HepG2 (cell line): Measurements from ENCODE around the gene CSTF2. TPM values are rescaled to one million over a fixed set of nuclear protein-coding genes. Genes with fewer than 3 reads are reported as not detected.
A peak's percentile ranks its signal among the peaks of the same experiment; 100 is the strongest.

Experiments
- ARID3A ChIP-seq: IDR thresholded peaks from 2 replicates; pipeline ENCODE4 v1.6.1; 2012; ENCODE audit warnings: low read depth, low read length, improper control_type of control experiment
- CSRNP2 ChIP-seq: sonication (generic); formaldehyde crosslinking; conservative IDR thresholded peaks from 2 replicates; pipeline ENCODE4 v1.8.0; 2022; ENCODE audit warnings: low read depth, missing genetic modification reagents
- HMGXB4 ChIP-seq, 2 experiments: sonication (generic) in 1 of 2; formaldehyde crosslinking in 1 of 2; IDR thresholded peaks; 2 replicates each; pipeline versions ENCODE4 v1.4.0 to v1.6.1; 2018 to 2020; ENCODE audit warnings: missing genetic modification reagents in 2 of 2, borderline replicate concordance in 1 of 2, low read depth in 1 of 2, mild to moderate bottlenecking in 1 of 2, missing biosample characterization in 1 of 2
- IRF9 ChIP-seq: sonication (generic); formaldehyde crosslinking; IDR thresholded peaks from 2 replicates; pipeline ENCODE4 v1.8.0; 2022; ENCODE audit warnings: missing genetic modification reagents, mild to moderate bottlenecking, borderline replicate concordance
- PRMT3 ChIP-seq: sonication (generic); formaldehyde crosslinking; IDR thresholded peaks from 2 replicates; pipeline ENCODE4 v1.8.1; 2022; ENCODE audit warnings: low read depth, mild to moderate bottlenecking, moderate library complexity, missing genetic modification reagents, borderline replicate concordance
- RAD51 ChIP-seq: fragments of 450-650 bp; IDR thresholded peaks from 2 replicates; pipeline ENCODE4 v1.6.1; 2016; ENCODE audit warnings: borderline replicate concordance
- SIN3A ChIP-seq: IDR thresholded peaks from 2 replicates; pipeline ENCODE4 v1.6.1; 2011; ENCODE audit warnings: low read depth, mild to moderate bottlenecking, control low read depth, low read length, borderline replicate concordance
- SP1 ChIP-seq, 2 experiments: fragments of 450-650 bp in 1 of 2; sonication (generic) in 1 of 2; formaldehyde crosslinking in 1 of 2; IDR thresholded peaks; 2 replicates each; pipeline versions ENCODE4 v1.4.0 to v1.6.1; 2016 to 2020; ENCODE audit warnings: missing genetic modification reagents in 1 of 2
- SRSF4 ChIP-seq: fragments of 200-400 bp; formaldehyde crosslinking; IDR thresholded peaks from one replicate; pipeline ENCODE4 v1.6.1; 2018; ENCODE audit warnings: mild to moderate bottlenecking, low read depth, low read length, moderate library complexity; ENCODE audit not compliant: poor library complexity, severe bottlenecking
- XBP1 ChIP-seq: sonication (generic); formaldehyde crosslinking; IDR thresholded peaks from 2 replicates; pipeline ENCODE4 v1.5.0; 2020; ENCODE audit warnings: missing genetic modification reagents
- YY1 ChIP-seq: IDR thresholded peaks from 2 replicates; pipeline ENCODE4 v1.6.1; 2011; ENCODE audit warnings: low read length, low read depth, moderate library complexity, mild to moderate bottlenecking; ENCODE audit not compliant: insufficient read depth, insufficient replicate concordance
- ZGPAT ChIP-seq: IDR thresholded peaks from 2 replicates; pipeline ENCODE4 v1.6.1; 2016; ENCODE audit warnings: mild to moderate bottlenecking
- ZNF510 ChIP-seq: sonication (generic); formaldehyde crosslinking; IDR thresholded peaks from 2 replicates; pipeline ENCODE4 v1.4.0; 2020; ENCODE audit warnings: low read depth, mild to moderate bottlenecking, missing genetic modification reagents
- ZNF576 ChIP-seq: sonication (generic); formaldehyde crosslinking; IDR thresholded peaks from 2 replicates; pipeline ENCODE4 v1.4.0; 2020; ENCODE audit warnings: mild to moderate bottlenecking, missing genetic modification reagents
- ZNF672 ChIP-seq: sonication (generic); formaldehyde crosslinking; IDR thresholded peaks from 2 replicates; pipeline ENCODE4 v1.8.1; 2022; ENCODE audit warnings: missing genetic modification reagents
- ZNF709 ChIP-seq: sonication (generic); formaldehyde crosslinking; IDR thresholded peaks from 2 replicates; pipeline ENCODE4 v1.5.0; 2020; ENCODE audit warnings: mild to moderate bottlenecking, missing genetic modification reagents
- ZSCAN9 ChIP-seq: IDR thresholded peaks from 2 replicates; pipeline ENCODE4 v1.6.1; 2016; ENCODE audit warnings: borderline replicate concordance
- polyA plus RNA-seq, 8 experiments: library from polyadenylated mRNA; depleted of rRNA in 3 of 8; stranded (reverse) in 7 of 8; unstranded in 1 of 8; fragments of >200 nt; fragmentation: Illumina TruSeq in 4 of 8; extraction: Trizol in 4 of 8; gene quantifications; 2 replicates each; pipeline versions ENCODE4 v1.2.1 to v1.2.3, GENCODE V29; 2011 to 2016; ENCODE audit warnings: low read depth in 4 of 8, missing spikeins in 1 of 8, mixed read lengths in 1 of 8; ENCODE audit not compliant: insufficient read depth in 1 of 8
- total RNA-seq, 5 experiments: library from RNA; depleted of rRNA; stranded (reverse); fragments of >200 nt; fragmentation: Illumina TruSeq; extraction: Trizol; gene quantifications; 2 replicates each; pipeline ENCODE4 v1.2.3, GENCODE V29; 2016; ENCODE audit warnings: low read depth in 1 of 5

Gene CSTF2
- total and polyA plus RNA-seq, 2 of the 13 experiments (the other 11 are each of a cell fraction or from before 2014, with no cell fraction given): 19.7 to 26.7 TPM

- TF ChIP-seq ZGPAT (CRISPR knock-in tag) (no peak), ZNF709 (CRISPR knock-in tag) (no peak; the same call in 1 of the 2 replicates), ZSCAN9 (CRISPR knock-in tag) (no peak), YY1 (peak; percentile 85), RAD51 (no peak), ZNF510 (no peak), ZNF576 (CRISPR knock-in tag) (no peak), ZNF672 (no peak), SIN3A (peak; percentile 24; the same call in 1 of the 2 replicates), SP1 (IDR thresholded peaks at IDR 0.05) (no peak), SP1 (CRISPR knock-in tag; IDR thresholded peaks at IDR 0.05) (no peak), IRF9 (CRISPR knock-in tag) (no peak), XBP1 (CRISPR knock-in tag) (no peak), ARID3A (no peak), PRMT3 (CRISPR knock-in tag) (no peak), HMGXB4 (CRISPR knock-in tag; IDR thresholded peaks at IDR 0.05; ENCODE audit: borderline replicate concordance in 1 of 2, low read depth in 1 of 2) (peak in 1 of 2 experiments; percentile 41; a peak in 1 of 4 replicates), SRSF4 (no peak), CSRNP2 (no peak)
Measured at GRCh38 chrX:100819837-100820666, at the start of gene CSTF2 (continued).
